Vagina (tissue), 2 donors: ENCODE results near the gene FGF11. TPM values are rescaled to one million over a fixed set of nuclear protein-coding genes. Genes with fewer than 3 reads are reported as not detected.

ENCODE experiments used
- DNase-seq, 2 donors: peaks; one replicate each; pipeline ENCODE4 v3.0.0-alpha.2; 2017; ENCODE audit errors: extremely low spot score in 2 of 2
- H3K27ac ChIP-seq: fragments of 200-600 bp; sonication (generic); one replicate; pipeline ENCODE4 v1.5.1; 2019
- H3K27me3 ChIP-seq: fragments of 200-600 bp; sonication (generic); one replicate; pipeline ENCODE4 v1.5.1; 2019
- H3K36me3 ChIP-seq, 2 donors: fragments of 200-600 bp; sonication (generic); one replicate each; pipeline ENCODE4 v1.5.1; 2017 to 2019
- H3K4me1 ChIP-seq: fragments of 200-600 bp; sonication (generic); one replicate; pipeline ENCODE4 v1.5.1; 2019
- H3K4me3 ChIP-seq, 2 donors: fragments of 200-600 bp; sonication (generic); 1 replicate in 1 of 2; 2 replicates in 1 of 2; pipeline ENCODE4 v1.5.1; 2016 to 2019
- H3K9me3 ChIP-seq: fragments of 200-600 bp; sonication (generic); one replicate; pipeline ENCODE4 v1.5.1; 2019
- CTCF ChIP-seq, 3 experiments: fragments of 450-650 bp in 2 of 3; fragments of 200-600 bp in 1 of 3; sonication (generic) in 1 of 3; IDR thresholded peaks; one replicate each; pipeline ENCODE4 v1.5.1; 2017 to 2019; ENCODE audit warnings: antibody characterized with exemption in 3 of 3, mild to moderate bottlenecking in 2 of 3, moderate library complexity in 2 of 3
- POLR2A ChIP-seq, 2 donors: fragments of 450-650 bp; IDR thresholded peaks; one replicate each; pipeline ENCODE4 v1.6.1; 2017; ENCODE audit warnings: antibody characterized with exemption in 2 of 2, mild to moderate bottlenecking in 2 of 2, moderate library complexity in 2 of 2
- POLR2AphosphoS5 ChIP-seq, 2 donors: sonication (generic); formaldehyde crosslinking; IDR thresholded peaks; one replicate each; pipeline ENCODE4 v1.9.0; 2017; ENCODE audit warnings: antibody characterized with exemption in 2 of 2, mild to moderate bottlenecking in 2 of 2, low read depth in 1 of 2; ENCODE audit not compliant: insufficient read depth in 1 of 2
- intact Hi-C: fragments of 100-400 bp; cut with DNase I; formaldehyde crosslinking; loops from one replicate; pipeline ENCODE4 v1.15.1; 2023
- total RNA-seq: library from RNA; depleted of rRNA; stranded (reverse); fragments of >200 nt; gene quantifications from one replicate; pipeline ENCODE4 v1.2.3, GENCODE V29; 2016

Gene FGF11
- total RNA-seq, 1 donor from 2014 or later, result 10.8 TPM

GRCh38 chr17:7405350-7406234 is 33.7 kb upstream of the FGF11 start:
- intact Hi-C loops, result loop anchor here (5.0 kb wide), 1 partner anchor 53 kb away; the partner anchor contains the start of gene KCTD11
- Histone ChIP-seq H3K4me3 (peak overlapping the region; percentile 87 to 98), H3K36me3 (peaks cover 0 to 16% of the 10 kb centered on the region in 2 donors), H3K27me3 (no peaks in the 10 kb centered on the region), H3K4me1 (peaks cover 34% of the 10 kb centered on the region), H3K9me3 (no peaks in the 10 kb centered on the region), H3K27ac (peak overlapping the region; percentile 98)
- DNase-seq, result no peak
- no peak for TF ChIP-seq POLR2A (IDR thresholded peaks at IDR 0.05)
- TF ChIP-seq CTCF (IDR thresholded peaks at IDR 0.05), result no peak
- no peak for TF ChIP-seq POLR2AphosphoS5 (IDR thresholded peaks at IDR 0.05; ENCODE audit: insufficient read depth in 1 of 2, low read depth in 1 of 2)

- H3K4me3 ChIP-seq, result peak overlapping the region; percentile 87 to 98
- intact Hi-C loops, result loop anchor here (5.0 kb wide), 1 partner anchor 54 kb away; the partner anchor contains the start of gene KCTD11
- H3K27me3 ChIP-seq, result no peaks in the 10 kb centered on the region
- no peak for DNase-seq
- peaks cover 34% of the 10 kb centered on the region for H3K4me1 ChIP-seq
- H3K36me3 ChIP-seq, result peaks cover 0 to 16% of the 10 kb centered on the region in 2 donors
- no peak for TF ChIP-seq CTCF (IDR thresholded peaks at IDR 0.05)
- no peak for TF ChIP-seq POLR2AphosphoS5 (IDR thresholded peaks at IDR 0.05; ENCODE audit: insufficient read depth in 1 of 2, low read depth in 1 of 2)
- TF ChIP-seq POLR2A (IDR thresholded peaks at IDR 0.05), result no peak
- H3K9me3 ChIP-seq, result no peaks in the 10 kb centered on the region
- peak overlapping the region; percentile 98 for H3K27ac ChIP-seq
These were observed 33.0 kb upstream of the FGF11 start for GRCh38 chr17:7406235-7406825.

- Histone ChIP-seq H3K4me3 (no peak overlapping the region), H3K4me1 (peaks cover 34% of the 10 kb centered on the region), H3K9me3 (no peaks in the 10 kb centered on the region), H3K36me3 (peaks cover 0 to 16% of the 10 kb centered on the region in 2 donors), H3K27me3 (no peaks in the 10 kb centered on the region), H3K27ac (no peak overlapping the region)
- intact Hi-C loops, result loop anchor here (5.0 kb wide), 1 partner anchor 55 kb away; the partner anchor contains the start of gene KCTD11
- TF ChIP-seq POLR2A (IDR thresholded peaks at IDR 0.05), result no peak
- TF ChIP-seq CTCF (IDR thresholded peaks at IDR 0.05), result no peak
- TF ChIP-seq POLR2AphosphoS5 (IDR thresholded peaks at IDR 0.05; ENCODE audit: insufficient read depth in 1 of 2, low read depth in 1 of 2), result no peak
- no peak for DNase-seq
These were observed 32.2 kb upstream of the FGF11 start for GRCh38 chr17:7407082-7407481.

DNA sequence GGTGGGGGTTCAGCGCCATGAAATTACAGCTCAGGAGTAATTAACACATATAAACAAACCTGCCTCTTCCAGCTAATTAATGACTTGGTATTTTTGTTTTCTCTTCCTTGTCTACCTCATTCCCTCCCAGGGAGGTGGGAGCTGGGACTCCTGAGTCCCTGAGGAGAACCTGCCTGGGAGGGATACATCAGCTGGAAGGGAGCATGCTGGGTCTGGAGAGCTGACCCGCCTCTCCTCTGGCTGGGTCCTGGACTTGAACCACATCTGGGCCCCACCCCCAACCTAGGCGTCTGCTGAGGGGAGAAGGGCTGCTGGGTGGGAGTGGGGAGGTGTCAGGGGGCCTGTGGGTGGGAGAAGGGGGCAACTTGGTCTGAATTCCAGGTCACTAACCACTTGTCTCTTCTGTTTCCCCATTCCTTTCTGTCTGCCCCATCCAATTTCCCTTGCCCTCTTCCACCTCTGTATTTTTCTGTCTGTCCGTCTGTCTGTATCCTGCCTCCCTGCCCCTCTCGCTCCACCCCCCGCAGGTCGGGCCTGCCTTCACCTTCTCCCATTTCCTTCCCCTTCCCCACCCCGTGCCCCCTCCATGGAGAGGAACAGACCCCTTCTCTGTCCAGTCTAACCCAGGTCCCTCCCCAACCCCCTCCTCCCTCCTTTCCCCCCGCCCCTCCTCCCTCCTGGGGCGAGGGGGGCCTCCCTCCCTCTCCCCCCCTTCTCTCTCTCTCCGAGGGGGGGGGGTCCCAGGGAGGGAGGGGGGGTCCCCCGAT is 31.6 kb upstream of the FGF11 start, which contains the start of gene NLGN2:
Gene NLGN2, plus strand, starts transcription at position 361 of the 767 bp plus-strand sequence. CDS start 411 bp downstream, outside the sequence.
- H3K4me1 ChIP-seq, result peaks cover 30% of the 10 kb centered on the region
- H3K27me3 ChIP-seq, result no peaks in the 10 kb centered on the region
- peaks cover 0 to 16% of the 10 kb centered on the region in 2 donors for H3K36me3 ChIP-seq
- intact Hi-C loops, result loop anchor here (5.0 kb wide), 1 partner anchor 55 kb away; the partner anchor contains the start of gene KCTD11
- H3K9me3 ChIP-seq, result no peaks in the 10 kb centered on the region
- DNase-seq, result no peak
- no peak for TF ChIP-seq CTCF (IDR thresholded peaks at IDR 0.05)
- no peak within 1 kb of the TSS for H3K27ac ChIP-seq
- H3K4me3 ChIP-seq, result no peak within 1 kb of the TSS
